ENCODE data around the gene TRABD.
A peak's percentile ranks its signal among the peaks of the same experiment; 100 is the strongest.
"Not testable (repeated sequence)": the region's sequence is repeated elsewhere in the genome, so short reads cannot be mapped to it uniquely, and the experiment has no call there.

Gene TRABD

GRCh38 chr22:50153056-50153755 is 32.5 kb upstream of the TRABD start:
- no peak for DNase-seq

DNA sequence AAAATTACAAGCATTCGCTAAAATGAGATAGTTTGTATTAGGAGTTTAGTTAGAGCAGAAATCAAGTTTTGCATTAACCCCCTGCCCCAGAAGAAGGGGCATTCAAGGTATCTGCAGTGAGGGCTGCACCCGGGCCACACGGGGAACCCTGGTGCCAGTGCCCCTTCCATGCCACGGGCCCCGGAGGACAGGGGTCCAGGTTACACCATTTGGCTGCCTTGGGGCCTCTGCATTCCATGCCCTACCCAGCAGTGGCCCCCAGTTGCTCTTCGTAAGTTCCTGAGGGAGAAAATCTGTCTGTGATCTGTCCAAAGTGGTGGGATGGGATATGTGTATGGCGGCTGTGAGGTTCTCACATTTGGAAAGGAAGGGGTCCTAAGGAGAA is 32.0 kb upstream of the TRABD start:
- DNase-seq, result no peak

- no peak for DNase-seq
Observed at GRCh38 chr22:50157709-50158375, 27.9 kb upstream of the TRABD start.

GRCh38 chr22:50160947-50161346 is 24.8 kb upstream of the TRABD start:
- no peak for DNase-seq

DNA sequence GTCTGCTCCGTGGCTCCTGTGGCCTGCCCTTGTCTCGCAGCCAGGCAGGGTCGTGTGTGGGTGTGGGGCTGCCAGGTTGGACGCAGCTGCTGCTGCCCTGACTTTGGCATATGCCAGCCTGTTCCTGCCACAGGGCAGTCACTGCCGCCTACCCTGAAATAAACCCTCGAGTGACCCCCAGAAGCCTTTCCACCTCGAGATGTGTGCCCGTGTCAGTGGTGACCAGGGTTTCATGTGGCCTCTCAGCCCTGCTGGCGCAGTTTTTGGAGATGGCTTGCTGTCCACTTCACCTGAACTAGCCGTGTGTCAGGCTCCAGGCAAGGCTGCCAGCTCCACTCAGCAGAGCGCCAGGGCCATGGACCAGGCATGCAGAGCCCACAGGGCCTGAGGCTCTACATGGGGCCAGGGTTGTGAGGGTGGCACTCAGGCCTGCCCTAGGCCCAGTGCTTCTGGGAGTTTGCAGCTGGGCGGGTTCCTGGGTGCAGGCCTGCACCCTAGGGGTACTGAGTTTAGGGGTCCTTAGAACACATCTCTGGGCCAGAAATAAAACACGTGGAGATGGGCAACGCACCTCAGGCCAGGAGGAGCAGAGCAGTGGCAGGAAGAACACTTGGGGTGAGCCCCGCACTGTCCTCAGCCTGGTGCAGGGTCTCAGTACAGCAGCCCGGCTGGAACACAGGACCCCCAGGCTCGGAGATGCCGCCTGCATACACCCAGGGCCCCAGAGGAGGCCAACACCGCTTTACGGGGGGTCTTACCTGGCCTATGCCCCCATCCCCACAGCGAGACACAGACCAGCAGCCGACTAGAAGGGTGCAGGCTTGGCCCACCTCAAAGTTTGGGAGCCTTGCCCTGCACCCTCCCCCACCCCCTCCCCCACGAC is 24.0 kb upstream of the TRABD start:
- DNase-seq, result no peak

GRCh38 chr22:50162391-50162956 is 23.2 kb upstream of the TRABD start:
- DNase-seq, result no peak

DNA sequence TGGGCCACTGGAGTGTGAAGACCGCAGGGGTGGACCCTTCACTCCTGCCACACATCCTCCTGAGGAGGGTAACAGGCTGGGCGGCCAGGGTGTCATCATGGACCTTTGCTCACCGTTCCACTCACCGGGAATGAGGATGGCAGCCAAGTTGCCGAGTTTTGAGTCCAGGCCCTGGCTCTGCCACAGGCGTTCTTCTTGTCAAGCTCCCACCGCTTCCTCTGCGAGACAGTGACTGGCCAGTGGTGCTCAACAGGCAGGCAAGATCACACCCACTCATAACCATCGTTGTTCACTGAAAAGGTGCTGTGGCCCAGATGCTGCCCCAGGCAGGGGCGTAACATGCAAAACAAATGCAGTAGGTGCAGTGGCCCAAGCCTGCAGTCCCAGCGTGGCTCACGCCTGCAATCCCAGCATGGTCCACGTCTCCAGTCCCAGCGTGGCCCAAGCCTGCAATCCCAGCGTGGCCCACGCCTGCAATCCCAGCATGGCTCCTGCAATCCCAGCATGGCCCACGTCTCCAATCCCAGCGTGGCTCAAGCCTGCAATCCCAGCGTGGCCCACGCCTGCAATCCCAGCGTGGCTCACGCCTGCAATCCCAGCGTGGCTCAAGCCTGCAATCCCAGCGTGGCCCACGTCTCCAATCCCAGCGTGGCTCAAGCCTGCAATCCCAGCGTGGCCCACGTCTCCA is 20.1 kb upstream of the TRABD start:
- no peak for DNase-seq

DNA sequence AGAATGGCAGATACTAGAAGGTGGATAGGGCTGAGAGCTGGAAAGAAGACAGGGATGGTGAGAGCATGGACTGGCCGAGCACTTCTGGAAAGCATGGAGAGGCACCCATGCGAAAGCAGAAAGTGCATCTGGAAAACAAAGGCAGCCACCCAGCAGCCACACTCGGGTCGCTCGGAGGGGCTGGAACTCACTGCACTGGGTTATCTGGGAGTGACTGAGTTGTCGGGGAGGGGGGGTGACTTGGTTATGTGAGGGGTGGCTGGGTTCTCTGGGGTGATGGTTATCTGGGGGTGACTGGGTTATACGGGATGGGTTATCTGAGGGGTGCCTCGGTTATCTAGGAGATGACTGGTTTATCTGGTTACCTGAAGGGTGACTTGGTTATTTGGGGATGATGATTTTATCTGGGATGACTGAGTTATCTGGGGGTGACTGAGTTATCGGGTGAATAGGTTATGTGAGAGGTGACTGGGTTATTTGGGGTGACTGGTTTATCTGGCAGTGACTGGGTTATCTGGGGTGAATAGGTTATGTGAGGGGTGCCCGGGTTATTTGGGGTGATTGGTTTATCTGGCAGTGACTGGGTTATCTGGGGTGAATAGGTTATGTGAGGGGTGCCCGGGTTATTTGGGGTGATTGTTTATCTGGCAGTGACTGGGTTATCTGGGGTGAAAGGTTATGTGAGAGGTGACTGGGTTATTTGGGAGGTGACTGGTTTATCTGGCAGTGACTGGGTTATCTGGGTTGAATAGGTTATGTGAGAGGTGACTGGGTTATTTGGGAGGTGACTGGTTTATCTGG is 17.8 kb upstream of the TRABD start:
- no peak for DNase-seq

GRCh38 chr22:50168490-50169180 is 17.1 kb upstream of the TRABD start:
- not testable (repeated sequence) for DNase-seq

DNA sequence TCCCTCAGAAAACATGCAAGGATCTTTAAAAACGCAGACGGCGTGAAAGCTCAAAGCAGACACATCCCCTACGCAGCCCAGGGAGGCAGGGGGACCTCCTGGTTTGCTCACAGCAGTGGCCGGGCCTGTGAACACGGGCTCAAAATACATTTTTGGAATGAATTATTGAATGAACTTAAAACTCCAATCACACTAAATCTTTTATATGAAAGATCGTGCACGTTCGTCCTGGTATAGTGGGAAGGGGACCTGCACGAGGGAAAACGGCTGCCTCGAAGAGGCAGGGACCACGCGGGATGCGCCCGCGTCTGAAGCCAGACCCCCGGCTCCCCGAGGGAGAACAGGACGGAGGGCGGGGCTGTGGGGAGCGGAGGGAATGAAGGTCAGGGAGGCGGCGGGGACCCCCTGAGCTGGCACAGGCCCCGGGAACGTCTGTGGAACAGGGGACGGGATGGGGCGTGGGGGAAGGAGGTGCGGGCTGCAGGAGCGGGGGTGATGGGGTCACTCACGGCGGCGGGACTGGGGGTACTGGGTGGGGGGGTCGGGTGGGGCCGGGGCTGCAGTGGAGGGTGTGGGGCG is 16.4 kb upstream of the TRABD start:
- DNase-seq, result no peak

- DNase-seq, result no peak
Observed at GRCh38 chr22:50169774-50170341, 15.9 kb upstream of the TRABD start.

- DNase-seq, result no peak
Observed at GRCh38 chr22:50170453-50171318, 15.0 kb upstream of the TRABD start, which contains the start of gene PANX2. Gene PANX2, plus strand, starts transcription at chr22:50170731. Its CDS starts 0 bp downstream, at chr22:50170731.

- no peak for DNase-seq
Observed at GRCh38 chr22:50171319-50171964, 14.3 kb upstream of the TRABD start.

DNA sequence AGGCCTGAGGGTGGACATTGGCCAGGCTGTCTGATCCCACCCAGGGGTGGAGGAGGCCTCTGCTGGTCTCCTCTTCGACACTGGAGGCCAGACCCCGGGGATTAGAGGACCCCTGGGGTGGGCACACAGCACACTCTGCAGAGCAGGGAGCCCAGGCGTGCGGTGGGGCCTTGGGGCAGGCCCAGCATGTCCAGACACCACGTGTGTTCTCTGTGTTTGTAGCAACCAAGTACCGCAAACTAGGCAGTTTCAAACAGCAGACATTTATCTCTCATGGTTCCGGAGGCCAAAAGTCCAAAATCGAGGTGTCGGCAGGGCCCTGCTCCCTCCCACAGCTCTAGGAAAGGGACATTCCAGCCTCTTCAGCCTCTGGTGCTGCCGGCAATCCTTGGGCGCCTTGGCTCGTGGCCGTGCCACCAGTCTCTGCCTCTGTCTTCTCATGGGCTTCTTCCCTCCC is 13.7 kb upstream of the TRABD start:
- no peak for DNase-seq

DNA sequence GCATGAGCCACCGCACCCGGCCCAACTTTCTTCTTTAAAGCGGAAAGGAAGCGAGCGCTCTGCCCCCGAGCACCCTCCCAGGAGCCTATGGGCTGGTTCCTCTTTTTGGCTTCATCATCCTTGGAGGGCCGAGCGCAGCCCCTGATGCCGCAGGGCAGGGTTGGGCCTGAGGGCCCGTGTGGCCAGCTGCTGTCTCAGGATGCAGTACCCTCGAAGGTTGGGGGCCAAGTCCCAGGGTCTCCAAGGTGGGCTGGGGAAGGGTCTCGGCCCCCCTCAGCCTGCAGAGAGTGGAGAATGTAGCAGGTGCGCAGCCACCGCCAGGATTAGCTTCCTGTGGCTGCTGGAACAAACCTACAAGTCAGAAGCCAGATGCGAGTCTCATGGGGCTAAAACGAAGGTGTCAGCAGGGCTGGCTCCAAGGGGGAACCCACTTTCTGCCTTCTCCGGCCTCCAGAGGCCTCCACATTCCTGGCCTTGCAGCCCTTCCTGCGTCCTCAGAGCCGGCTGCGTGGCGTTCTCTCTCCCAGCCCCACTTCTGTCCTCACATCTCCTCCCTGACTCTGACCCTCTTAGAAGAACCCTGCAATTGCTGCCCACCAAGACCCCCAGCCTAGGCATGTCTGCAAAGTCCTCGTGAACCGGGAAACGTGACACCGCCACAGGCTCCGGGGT is 12.3 kb upstream of the TRABD start:
- no peak for DNase-seq

DNA sequence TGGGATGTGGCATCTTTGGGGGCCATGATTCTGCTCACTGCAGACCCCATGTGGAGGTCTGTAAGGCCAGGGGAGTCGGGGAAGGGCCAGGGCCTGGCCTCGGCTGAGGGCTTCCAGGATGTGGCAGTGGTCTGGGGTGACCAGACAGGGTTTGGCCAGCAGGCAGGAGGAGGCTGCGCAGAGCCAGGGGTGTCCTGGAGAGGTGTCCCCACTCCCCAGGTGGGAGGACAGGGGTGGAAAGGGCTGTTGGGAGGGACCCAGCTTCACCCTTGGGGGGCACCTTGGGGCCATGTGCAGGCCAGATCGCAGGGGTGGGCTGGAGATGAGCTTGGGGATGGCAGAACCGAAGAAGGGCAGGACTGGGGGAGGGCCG is 11.7 kb upstream of the TRABD start:
- peak; percentile 29 for DNase-seq

DNA sequence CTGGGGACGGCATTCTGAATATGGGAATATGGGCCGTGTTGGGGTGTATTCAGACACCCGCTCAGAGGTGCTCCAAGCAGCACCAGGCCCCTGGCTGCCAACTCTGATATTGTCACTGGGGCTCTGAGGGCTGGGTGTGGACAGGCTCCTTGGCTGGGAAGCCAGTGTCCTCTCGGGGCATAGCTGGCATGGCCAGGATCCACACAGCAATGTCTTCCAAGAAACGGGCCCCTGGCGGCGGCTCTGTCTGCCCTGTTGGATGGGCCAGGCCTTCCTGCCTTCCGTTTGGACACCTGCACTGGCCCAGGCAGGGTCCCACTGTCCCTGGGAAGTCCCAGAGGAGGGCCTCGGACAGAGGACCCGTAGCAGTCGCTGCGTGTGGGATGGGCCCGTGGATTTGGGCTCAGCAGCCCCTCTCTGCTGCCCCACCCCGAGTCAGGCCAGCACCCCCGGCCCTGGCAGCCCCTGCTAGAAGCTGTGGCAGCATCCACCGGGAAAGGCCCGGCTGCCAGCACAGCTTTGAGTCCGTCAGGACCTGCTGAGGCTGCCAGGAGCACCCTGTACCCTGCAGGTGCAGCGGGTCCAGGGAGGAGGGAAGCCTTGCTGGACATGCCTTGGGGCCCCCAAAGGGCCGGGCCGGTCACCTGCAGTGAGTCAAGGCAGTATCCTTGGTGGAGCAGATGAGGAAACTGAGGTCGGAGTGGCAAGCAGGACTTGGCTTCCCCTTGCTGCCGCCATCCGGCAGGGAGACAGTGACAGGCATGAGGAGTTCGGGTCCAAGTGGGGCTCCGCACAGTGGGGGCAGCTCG is 11.1 kb upstream of the TRABD start:
- peak; percentile 24 for DNase-seq

DNA sequence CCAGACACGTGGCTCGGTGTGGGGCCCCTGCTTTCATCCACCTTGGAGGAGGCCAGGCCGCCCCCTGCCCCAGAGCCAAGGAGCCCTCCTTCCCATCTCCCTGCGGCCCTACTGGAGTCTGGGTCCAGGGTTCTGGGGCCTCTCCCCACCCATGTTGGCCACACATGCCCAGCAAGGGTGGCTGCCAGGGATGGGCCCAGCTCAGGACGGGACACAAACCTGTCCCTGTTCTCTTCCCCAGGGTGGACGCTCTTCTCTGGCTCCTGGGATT is 10.6 kb upstream of the TRABD start:
- no peak for DNase-seq
